H1 (cell line): Measurements from ENCODE around the gene RIOK3. TPM values are rescaled to one million over a fixed set of nuclear protein-coding genes. Genes with fewer than 3 reads are reported as not detected.

Source experiments
- CTCF ChIA-PET: fragments of 300-600 bp; sonication (Branson Sonifier 250); formaldehyde crosslinking; loops from one replicate; lab custom pipeline; 2021; ENCODE audit not compliant: partially characterized antibody; lab: Charles Lee
- POLR2A ChIA-PET: fragments of 300-600 bp; sonication (Branson Sonifier 250); formaldehyde crosslinking; loops from one replicate; lab custom pipeline; 2021; ENCODE audit warnings: inconsistent platforms; ENCODE audit not compliant: partially characterized antibody; lab: Charles Lee
- DNase-seq, 2 experiments: peaks; one replicate each; pipeline versions ENCODE4 v3.0.0 to v3.0.0-alpha.2; 2010 to 2022; ENCODE audit warnings: low spot score in 2 of 2, low read depth in 1 of 2, mixed read lengths in 1 of 2
- FAIRE-seq: peaks from 2 replicates; lab custom pipeline; 2011; peaks lifted over from hg19 to GRCh38; lab: Jason Lieb, UNC
- H2AFZ ChIP-seq: 2 replicates; pipeline ENCODE4 v1.8.1; 2012; ENCODE audit warnings: low read length, inconsistent platforms
- H2AK5ac ChIP-seq: 2 replicates; pipeline ENCODE4 v1.6.1; 2013; ENCODE audit warnings: low read depth, low read length
- H2BK120ac ChIP-seq: replicated peaks from 2 replicates; pipeline ENCODE3; 2013; ENCODE audit warnings: low read depth, low read length, inconsistent platforms
- H2BK12ac ChIP-seq: 2 replicates; pipeline ENCODE4 v1.6.1; 2013; ENCODE audit warnings: low read depth, low read length
- H2BK15ac ChIP-seq: 2 replicates; pipeline ENCODE4 v1.6.1; 2013; ENCODE audit warnings: low read length
- H2BK20ac ChIP-seq: 2 replicates; pipeline ENCODE4 v1.6.1; 2013; ENCODE audit warnings: low read length
- H2BK5ac ChIP-seq: 2 replicates; pipeline ENCODE4 v1.6.1; 2013; ENCODE audit warnings: low read depth, low read length
- H3K14ac ChIP-seq: 2 replicates; pipeline ENCODE4 v1.6.1; 2013; ENCODE audit warnings: inconsistent platforms; ENCODE audit not compliant: insufficient read length
- H3K18ac ChIP-seq: 2 replicates; pipeline ENCODE4 v1.6.1; 2013; ENCODE audit warnings: low read length; ENCODE audit errors: extremely low read depth
- H3K23ac ChIP-seq: 2 replicates; pipeline ENCODE4 v1.6.1; 2013; ENCODE audit warnings: inconsistent platforms; ENCODE audit not compliant: insufficient read length
- H3K23me2 ChIP-seq: 2 replicates; pipeline ENCODE4 v1.6.1; 2013; ENCODE audit warnings: low read depth, low read length
- H3K27ac ChIP-seq: 2 replicates; pipeline ENCODE4 v1.6.1; 2011; ENCODE audit warnings: low read depth, low read length, inconsistent platforms
- H3K27me3 ChIP-seq, 4 experiments: replicated peaks in 1 of 4; 1 replicate in 1 of 4; 2 replicates in 3 of 4; pipeline versions ENCODE4 v1.6.1 to v1.8.1; 2011 to 2013; ENCODE audit warnings: low read length in 3 of 4, mild to moderate bottlenecking in 3 of 4, inconsistent platforms in 2 of 4, mixed read lengths in 2 of 4, moderate library complexity in 1 of 4; ENCODE audit not compliant: control insufficient read depth in 3 of 4, insufficient read depth in 3 of 4; ENCODE audit errors: extremely low read depth in 1 of 4
- H3K36me3 ChIP-seq, 4 experiments: 2 replicates each; pipeline versions ENCODE4 v1.6.1 to v1.8.1; 2011 to 2013; ENCODE audit warnings: mild to moderate bottlenecking in 4 of 4, low read length in 3 of 4, moderate library complexity in 2 of 4, control low read depth in 1 of 4, inconsistent platforms in 1 of 4; ENCODE audit not compliant: insufficient read depth in 4 of 4, control insufficient read depth in 2 of 4
- H3K4ac ChIP-seq: replicated peaks from 2 replicates; pipeline ENCODE3; 2013; ENCODE audit warnings: low read length, low read depth, mixed read lengths, inconsistent platforms; ENCODE audit not compliant: insufficient read length
- H3K4me1 ChIP-seq, 4 experiments: replicated peaks in 1 of 4; 1 replicate in 1 of 4; 2 replicates in 3 of 4; pipeline versions ENCODE4 v1.6.1 to v1.8.1; 2011 to 2013; ENCODE audit warnings: low read length in 3 of 4, inconsistent platforms in 2 of 4, mixed read lengths in 1 of 4; ENCODE audit not compliant: insufficient read depth in 4 of 4, control insufficient read depth in 3 of 4
- H3K4me2 ChIP-seq, 2 experiments: 2 replicates each; pipeline versions ENCODE4 v1.6.1 to v1.8.1; 2011 to 2013; ENCODE audit warnings: low read depth in 2 of 2, low read length in 2 of 2, control low read depth in 1 of 2, inconsistent platforms in 1 of 2, mild to moderate bottlenecking in 1 of 2; ENCODE audit not compliant: insufficient read depth in 1 of 2
- H3K4me3 ChIP-seq, 4 experiments: fragments of 200-600, 300-600 bp in 1 of 4; sonication (generic), shearing (Covaris generic), sonication (Bioruptor Twin) in 1 of 4; 2 replicates each; pipeline versions ENCODE4 v1.5.1 to v1.8.1; 2011 to 2016; ENCODE audit warnings: low read length in 4 of 4, low read depth in 3 of 4, control low read depth in 2 of 4, inconsistent platforms in 2 of 4, mild to moderate bottlenecking in 2 of 4, mixed read lengths in 1 of 4, moderate library complexity in 1 of 4; ENCODE audit not compliant: insufficient read depth in 2 of 4; ENCODE audit errors: extremely low read depth in 1 of 4
- H3K56ac ChIP-seq: replicated peaks from 2 replicates; pipeline ENCODE3; 2013; ENCODE audit warnings: low read depth, mild to moderate bottlenecking, mixed read lengths, low read length, inconsistent platforms; ENCODE audit not compliant: insufficient read length
- H3K79me1 ChIP-seq: 2 replicates; pipeline ENCODE4 v1.6.1; 2013; ENCODE audit warnings: low read depth, low read length, control low read depth
- H3K79me2 ChIP-seq, 2 experiments: 2 replicates each; pipeline versions ENCODE4 v1.6.1 to v1.8.1; 2012 to 2013; ENCODE audit warnings: low read length in 2 of 2, mild to moderate bottlenecking in 2 of 2, inconsistent platforms in 1 of 2; ENCODE audit not compliant: insufficient read depth in 2 of 2, control insufficient read depth in 1 of 2
- H3K9ac ChIP-seq, 4 experiments: replicated peaks in 1 of 4; 1 replicate in 1 of 4; 2 replicates in 3 of 4; pipeline versions ENCODE4 v1.6.1 to v1.8.1; 2011 to 2013; ENCODE audit warnings: low read depth in 3 of 4, low read length in 3 of 4, control low read depth in 2 of 4, mild to moderate bottlenecking in 2 of 4, moderate library complexity in 2 of 4, inconsistent platforms in 1 of 4; ENCODE audit errors: extremely low read depth in 1 of 4
- H3K9me3 ChIP-seq, 2 experiments: 2 replicates each; pipeline versions ENCODE4 v1.6.1 to v1.8.1; 2012 to 2013; ENCODE audit warnings: mild to moderate bottlenecking in 2 of 2, moderate library complexity in 2 of 2, control low read depth in 1 of 2, inconsistent platforms in 1 of 2, low read depth in 1 of 2, low read length in 1 of 2, mixed read lengths in 1 of 2; ENCODE audit not compliant: insufficient read depth in 2 of 2
- H4K20me1 ChIP-seq, 2 experiments: replicated peaks in 1 of 2; 2 replicates each; pipeline versions ENCODE3 to v1.8.1; 2011 to 2013; ENCODE audit warnings: inconsistent platforms in 2 of 2, low read length in 2 of 2, mild to moderate bottlenecking in 1 of 2; ENCODE audit not compliant: insufficient read depth in 2 of 2, control insufficient read depth in 1 of 2
- H4K5ac ChIP-seq: 2 replicates; pipeline ENCODE4 v1.6.1; 2013; ENCODE audit warnings: low read length, low read depth, mixed read lengths, inconsistent platforms; ENCODE audit not compliant: insufficient read length
- H4K8ac ChIP-seq: 2 replicates; pipeline ENCODE4 v1.8.0; 2013; ENCODE audit warnings: mild to moderate bottlenecking, moderate library complexity, low read length, inconsistent platforms; ENCODE audit not compliant: insufficient read depth; ENCODE audit errors: extremely low read depth
- H4K91ac ChIP-seq: replicated peaks from 2 replicates; pipeline ENCODE3; 2013; ENCODE audit warnings: low read length, mixed read lengths, inconsistent platforms; ENCODE audit not compliant: insufficient read length
- BCL11A ChIP-seq, 2 experiments: IDR thresholded peaks; one replicate each; pipeline ENCODE4 v1.6.1; 2011; ENCODE audit warnings: low read depth in 2 of 2, low read length in 2 of 2, mild to moderate bottlenecking in 2 of 2
- CREB1 ChIP-seq: IDR thresholded peaks from 2 replicates; pipeline ENCODE4 v1.6.1; 2012; ENCODE audit warnings: inconsistent platforms
- HDAC6 ChIP-seq: IDR thresholded peaks from one replicate; pipeline ENCODE4 v1.7.1; 2012; ENCODE audit warnings: low read depth, mild to moderate bottlenecking, inconsistent platforms, low read length, moderate library complexity
- JUN ChIP-seq: IDR thresholded peaks from 2 replicates; pipeline ENCODE4 v1.6.1; 2011; ENCODE audit warnings: low read depth, mild to moderate bottlenecking, improper control_type of control experiment, low read length
- SIX5 ChIP-seq: IDR thresholded peaks from 2 replicates; pipeline ENCODE4 v1.6.1; 2011; ENCODE audit warnings: mild to moderate bottlenecking, low read depth, low read length
- SP1 ChIP-seq: IDR thresholded peaks from 2 replicates; pipeline ENCODE4 v1.6.1; 2011; ENCODE audit warnings: low read depth, low read length
- TCF12 ChIP-seq: IDR thresholded peaks from 2 replicates; pipeline ENCODE4 v1.6.1; 2011; ENCODE audit warnings: low read depth, mild to moderate bottlenecking, low read length
- WGBS, 2 experiments: shearing (Covaris generic) in 1 of 2; methylation state at CpG; one replicate each; pipeline versions ENCODE4 v1.1.6 to v1.1.7; 2013 to 2015; ENCODE audit warnings: low lambda C conversion rate in 2 of 2, mixed read lengths in 2 of 2, inconsistent platforms in 1 of 2, low coverage in 1 of 2, missing lambda C conversion rate in 1 of 2; ENCODE audit not compliant: insufficient replicate concordance in 2 of 2, insufficient coverage in 1 of 2, insufficient read length in 1 of 2; ENCODE audit errors: extremely low coverage in 1 of 2, missing lambda C conversion rate in 1 of 2; 5-methylcytosine and 5-hydroxymethylcytosine counted together
- polyA plus RNA-seq, 7 experiments: library from polyadenylated mRNA; depleted of rRNA in 3 of 7; stranded (reverse) in 5 of 7; unstranded in 2 of 7; fragments of >200 nt in 5 of 7; fragments of 200-250 nt in 2 of 7; gene quantifications; 1 replicate in 5 of 7; 2 replicates in 1 of 7; 4 replicates in 1 of 7; pipeline versions ENCODE4 v1.2.1 to v1.2.3, GENCODE V29; 2011 to 2013; ENCODE audit warnings: missing spikeins in 2 of 7, mixed read lengths in 2 of 7
- total RNA-seq: library from RNA; stranded (reverse); fragmentation: NEBNext Ultra II Directional; extraction: Animal tissue kit (Norgen Biotek cat#: 25700); gene quantifications from 2 replicates; pipeline ENCODE4 v1.2.1, GENCODE V29; 2021
- TF ChIP-seq, protein P1 (sequence below), 3 experiments: IDR thresholded peaks; 1 replicate in 2 of 3; 2 replicates in 1 of 3; pipeline versions ENCODE4 v1.5.1 to v1.6.1; 2011; ENCODE audit warnings: low read length in 3 of 3, mild to moderate bottlenecking in 3 of 3, inconsistent platforms in 2 of 3, low read depth in 1 of 3, moderate library complexity in 1 of 3; ENCODE audit not compliant: insufficient read depth in 1 of 3; ENCODE audit errors: control extremely low read depth in 1 of 3

RIOK3 gene
- total and polyA plus RNA-seq, 2 of the 8 experiments (the other 6 are each of a cell fraction or from before 2014, with no cell fraction given): 7.5 to 24.3 TPM

DNA sequence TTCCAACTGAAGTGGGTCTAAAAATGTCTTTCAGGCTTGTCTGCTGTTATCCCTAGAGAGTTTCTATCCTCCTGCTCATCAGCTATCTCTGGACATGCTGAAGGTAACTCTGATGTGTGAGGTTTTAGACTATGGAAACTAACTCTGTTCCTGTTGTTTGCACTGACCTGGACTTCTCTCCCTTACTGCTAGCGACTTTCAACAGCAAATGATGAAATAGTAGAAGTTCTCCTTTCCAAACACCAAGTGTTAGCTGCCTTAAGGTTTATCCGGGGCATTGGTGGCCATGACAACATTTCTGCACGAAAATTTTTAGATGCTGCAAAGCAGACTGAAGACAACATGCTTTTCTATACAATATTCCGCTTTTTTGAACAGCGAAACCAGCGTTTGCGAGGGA lies 77.1 kb downstream of the RIOK3 start:
- H4K5ac ChIP-seq: no peak overlapping the region
- H3K4me1 ChIP-seq: no peaks in the 10 kb centered on the region
- no peak overlapping the region for H2BK20ac ChIP-seq
- ChIA-PET POLR2A (no interaction called here), CTCF (no interaction called here)
- no peak overlapping the region for H3K9ac ChIP-seq
- no peak overlapping the region for H2BK12ac ChIP-seq
- H4K20me1 ChIP-seq: no peaks in the 10 kb centered on the region
- H3K27ac ChIP-seq: no peak overlapping the region
- no peak for TF ChIP-seq HDAC6
- TF ChIP-seq, protein P1, sequence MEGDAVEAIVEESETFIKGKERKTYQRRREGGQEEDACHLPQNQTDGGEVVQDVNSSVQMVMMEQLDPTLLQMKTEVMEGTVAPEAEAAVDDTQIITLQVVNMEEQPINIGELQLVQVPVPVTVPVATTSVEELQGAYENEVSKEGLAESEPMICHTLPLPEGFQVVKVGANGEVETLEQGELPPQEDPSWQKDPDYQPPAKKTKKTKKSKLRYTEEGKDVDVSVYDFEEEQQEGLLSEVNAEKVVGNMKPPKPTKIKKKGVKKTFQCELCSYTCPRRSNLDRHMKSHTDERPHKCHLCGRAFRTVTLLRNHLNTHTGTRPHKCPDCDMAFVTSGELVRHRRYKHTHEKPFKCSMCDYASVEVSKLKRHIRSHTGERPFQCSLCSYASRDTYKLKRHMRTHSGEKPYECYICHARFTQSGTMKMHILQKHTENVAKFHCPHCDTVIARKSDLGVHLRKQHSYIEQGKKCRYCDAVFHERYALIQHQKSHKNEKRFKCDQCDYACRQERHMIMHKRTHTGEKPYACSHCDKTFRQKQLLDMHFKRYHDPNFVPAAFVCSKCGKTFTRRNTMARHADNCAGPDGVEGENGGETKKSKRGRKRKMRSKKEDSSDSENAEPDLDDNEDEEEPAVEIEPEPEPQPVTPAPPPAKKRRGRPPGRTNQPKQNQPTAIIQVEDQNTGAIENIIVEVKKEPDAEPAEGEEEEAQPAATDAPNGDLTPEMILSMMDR (IDR thresholded peaks at IDR 0.05; ENCODE audit: control extremely low read depth in 1 of 3, insufficient read depth in 1 of 3, low read depth in 1 of 3, low read length in 3 of 3): no peak
- TF ChIP-seq SIX5: no peak
- TF ChIP-seq BCL11A (IDR thresholded peaks at IDR 0.05; ENCODE audit: low read depth in 2 of 2, low read length in 2 of 2): no peak
- no peak for TF ChIP-seq SP1
- no peak for TF ChIP-seq JUN
- no peak for TF ChIP-seq TCF12
- TF ChIP-seq CREB1: no peak
- H3K4ac ChIP-seq: no peak overlapping the region
- H2AK5ac ChIP-seq: no peak overlapping the region
- FAIRE-seq (no peak), DNase-seq (no peak)
- H3K27me3 ChIP-seq: no peaks in the 10 kb centered on the region
- H3K23ac ChIP-seq: no peak overlapping the region
- H3K4me2 ChIP-seq: no peak overlapping the region
- no peak overlapping the region for H3K56ac ChIP-seq
- no peak overlapping the region for H4K91ac ChIP-seq
- no peak overlapping the region for H2BK120ac ChIP-seq
- 94% methylated on average over 7 of the region's 7 CpGs; no CpG with 5 or more reads in 1 of the 2 experiments for WGBS, 2 experiments
- H3K4me3 ChIP-seq: no peak overlapping the region
- no peak overlapping the region for H2BK5ac ChIP-seq
- H2BK15ac ChIP-seq: no peak overlapping the region
- no peak overlapping the region for H2AFZ ChIP-seq
- no peaks in the 10 kb centered on the region for H3K9me3 ChIP-seq
- no peaks in the 10 kb centered on the region for H3K79me1 ChIP-seq
- no peak overlapping the region for H3K14ac ChIP-seq
- H4K8ac ChIP-seq: no peak overlapping the region
- no peaks in the 10 kb centered on the region for H3K23me2 ChIP-seq
- H3K36me3 ChIP-seq: peaks cover 17 to 84% (median 57%) of the 10 kb centered on the region in 4 experiments
- no peak overlapping the region for H3K18ac ChIP-seq
- H3K79me2 ChIP-seq: no peaks in the 10 kb centered on the region
